Measurements from ENCODE around the gene NUDT4. TPM values are rescaled to one million over a fixed set of nuclear protein-coding genes. Genes with fewer than 3 reads are reported as not detected.

Gene NUDT4
- total and polyA plus RNA-seq, 2 of the 4 experiments (the other 2 are of a cell fraction): 23.6 to 25.6 TPM

DNA sequence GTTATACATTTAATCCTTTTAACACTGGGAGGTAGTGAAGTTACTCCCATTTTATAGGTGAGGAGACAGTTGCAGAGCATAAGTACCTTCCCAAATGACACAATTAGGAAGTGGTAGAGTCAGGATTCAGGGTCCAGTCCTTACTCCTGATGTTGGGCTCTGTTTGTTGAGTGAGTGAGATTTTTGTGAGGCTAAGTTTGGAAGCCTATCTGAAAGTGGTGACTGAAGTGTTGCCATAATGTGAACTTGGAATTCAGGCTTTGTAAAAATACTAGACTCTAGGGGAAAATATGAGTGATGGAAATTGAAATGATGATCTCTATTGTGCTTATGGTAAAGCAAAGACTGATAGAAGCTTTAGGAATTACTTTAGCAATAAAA is 2.2 kb downstream of the NUDT4 start:
- POLR2A ChIA-PET (ENCODE audit: unreplicated experiment): no interaction called here

More for the DNA sequence above, 2.2 kb downstream of the NUDT4 start:
- dilution Hi-C loops (cut with HindIII; ENCODE audit: low sequenced_read_pairs, unreplicated experiment) (loop anchor here (25.0 kb wide), 1 partner anchor 393 kb away; no protein-coding TSS in a partner anchor), intact Hi-C loops (cut with micrococcal nuclease) (loop anchor here (1.0 to 5.0 kb wide), 4 partner anchors 138 to 393 kb away; no protein-coding TSS in a partner anchor), in situ Hi-C loops (cut with MboI; ENCODE audit: low sequenced_read_pairs) (loop anchor here (5.0 kb wide), 1 partner anchor 393 kb away; no protein-coding TSS in a partner anchor)
- peaks cover 0 to 33% of the 10 kb centered on the region in 2 experiments; a peak in 3 of 4 replicates for H3K79me1 ChIP-seq (ENCODE audit: low read depth in 1 of 2, low read length in 2 of 2)
- no peaks in the 10 kb centered on the region for H3K27me3 ChIP-seq (ENCODE audit: control insufficient read depth, insufficient read depth, low read length)
- H3K36me3 ChIP-seq (ENCODE audit: control insufficient read depth, insufficient read depth, low read length): peaks cover 2% of the 10 kb centered on the region; the same call in 1 of the 2 replicates
- H2BK120ac ChIP-seq (ENCODE audit: low read depth, low read length): no peak overlapping the region
- no peak overlapping the region; the same call in 1 of the 2 replicates for H2AK5ac ChIP-seq (ENCODE audit: low read depth, low read length)
- peak overlapping the region; percentile 80; the same call in 1 of the 2 replicates for H3K18ac ChIP-seq (ENCODE audit: low read depth, low read length)
- peaks cover 42% of the 10 kb centered on the region for H4K20me1 ChIP-seq (ENCODE audit: insufficient read depth, low read length)
- H2AFZ ChIP-seq (replicated peaks; ENCODE audit: low read length, poor library complexity): no peak overlapping the region
- no peak for TF ChIP-seq POLR2A (IDR thresholded peaks at IDR 0.05; ENCODE audit: low read depth, low read length)
- TF ChIP-seq RCOR1 (IDR thresholded peaks at IDR 0.05; ENCODE audit: insufficient replicate concordance, low read length): no peak
- no peak for TF ChIP-seq RAD21 (IDR thresholded peaks at IDR 0.05; ENCODE audit: low read length)
- no peak for TF ChIP-seq BHLHE40 (IDR thresholded peaks at IDR 0.05; ENCODE audit: low read depth, low read length)
- no peak for TF ChIP-seq SMC3 (IDR thresholded peaks at IDR 0.05; ENCODE audit: low read depth, low read length)
- no peak for TF ChIP-seq CEBPB (IDR thresholded peaks at IDR 0.05; ENCODE audit: low read depth, low read length)
- TF ChIP-seq, protein P1, sequence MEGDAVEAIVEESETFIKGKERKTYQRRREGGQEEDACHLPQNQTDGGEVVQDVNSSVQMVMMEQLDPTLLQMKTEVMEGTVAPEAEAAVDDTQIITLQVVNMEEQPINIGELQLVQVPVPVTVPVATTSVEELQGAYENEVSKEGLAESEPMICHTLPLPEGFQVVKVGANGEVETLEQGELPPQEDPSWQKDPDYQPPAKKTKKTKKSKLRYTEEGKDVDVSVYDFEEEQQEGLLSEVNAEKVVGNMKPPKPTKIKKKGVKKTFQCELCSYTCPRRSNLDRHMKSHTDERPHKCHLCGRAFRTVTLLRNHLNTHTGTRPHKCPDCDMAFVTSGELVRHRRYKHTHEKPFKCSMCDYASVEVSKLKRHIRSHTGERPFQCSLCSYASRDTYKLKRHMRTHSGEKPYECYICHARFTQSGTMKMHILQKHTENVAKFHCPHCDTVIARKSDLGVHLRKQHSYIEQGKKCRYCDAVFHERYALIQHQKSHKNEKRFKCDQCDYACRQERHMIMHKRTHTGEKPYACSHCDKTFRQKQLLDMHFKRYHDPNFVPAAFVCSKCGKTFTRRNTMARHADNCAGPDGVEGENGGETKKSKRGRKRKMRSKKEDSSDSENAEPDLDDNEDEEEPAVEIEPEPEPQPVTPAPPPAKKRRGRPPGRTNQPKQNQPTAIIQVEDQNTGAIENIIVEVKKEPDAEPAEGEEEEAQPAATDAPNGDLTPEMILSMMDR (conservative IDR thresholded peaks at IDR 0.05; ENCODE audit: low read depth, low read length): no peak
- TF ChIP-seq MAZ (IDR thresholded peaks at IDR 0.05; ENCODE audit: borderline replicate concordance, low read depth, low read length): no peak
- no peak for TF ChIP-seq MAFK (IDR thresholded peaks at IDR 0.05; ENCODE audit: low read depth, low read length)
- H3K9ac ChIP-seq (ENCODE audit: low read depth, low read length): peak overlapping the region; percentile 99; the same call in 1 of the 2 replicates
- 0 out of 4 replicates have a peak overlapping the region, but pooled peaks of 1 of the 2 experiments have one; percentile 40 for H4K8ac ChIP-seq (ENCODE audit: low read depth in 2 of 2, low read length in 2 of 2)
- H3K4ac ChIP-seq (ENCODE audit: low read depth, low read length): peak overlapping the region; percentile 59; the same call in 1 of the 2 replicates
- H3K4me1 ChIP-seq (ENCODE audit: control insufficient read depth, insufficient read depth, low read length): peaks cover 12% of the 10 kb centered on the region
- H3K9me1 ChIP-seq (ENCODE audit: insufficient read depth, low read length): peaks cover 4% of the 10 kb centered on the region; the same call in 1 of the 2 replicates
- H2BK20ac ChIP-seq (ENCODE audit: low read depth, low read length): no peak overlapping the region
- H3K56ac ChIP-seq (ENCODE audit: extremely low read depth, insufficient read depth, low read length): 0 out of 2 replicates have a peak overlapping the region, but pooled peaks have one; percentile 41
- CTCF ChIA-PET: interaction anchor here (0.6 to 1.9 kb wide), 6 partner anchors 17 to 392 kb away, joined by 3 to 6 read pairs (median 4); no protein-coding TSS in a partner anchor
- H2BK15ac ChIP-seq (ENCODE audit: low read depth, low read length): no peak overlapping the region
- H2BK5ac ChIP-seq (ENCODE audit: low read depth, low read length, poor library complexity, severe bottlenecking): peak overlapping the region; percentile 92
- DNase-seq (no peak), ATAC-seq (ENCODE audit: low read depth) (no peak)
- H3K4me3 ChIP-seq (ENCODE audit: insufficient read depth, low read depth, low read length): peak overlapping the region; percentile 98
- H4K91ac ChIP-seq (ENCODE audit: insufficient read depth, low read depth, low read length): no peak overlapping the region
- H2AK9ac ChIP-seq (replicated peaks; ENCODE audit: low read depth, low read length, poor library complexity): no peak overlapping the region
- BruUV-seq (replicated peaks): no TSS peak
- H4K5ac ChIP-seq (ENCODE audit: low read depth, low read length): peak overlapping the region; percentile 56; the same call in 1 of the 2 replicates
- peak overlapping the region; percentile 99 for H3K4me2 ChIP-seq (ENCODE audit: low read depth, low read length)
- no peaks in the 10 kb centered on the region for H3K9me3 ChIP-seq (ENCODE audit: control insufficient read depth, insufficient read depth, low read length)
- peak overlapping the region; percentile 93; the same call in 1 of the 2 replicates for H3K23ac ChIP-seq (ENCODE audit: low read depth, low read length)
- peak overlapping the region; percentile 93 for H3K14ac ChIP-seq (replicated peaks; ENCODE audit: low read depth, low read length)
- peak overlapping the region; percentile 59; the same call in 1 of the 2 replicates for H3K27ac ChIP-seq (ENCODE audit: insufficient read depth, low read length)

All from IMR-90 (cell line).